GM21717 (cell line): ENCODE data around the gene ACVR2B.
"Not testable (repeated sequence)": the region's sequence is repeated elsewhere in the genome, so short reads cannot be mapped to it uniquely, and the experiment has no call there.

Experiments used
- ATAC-seq: cut with Tn5 transposase; IDR thresholded peaks from one replicate; pipeline ENCODE4 v1.9.1; 2021; ENCODE audit warnings: mild to moderate bottlenecking, moderate library complexity; ENCODE audit not compliant: unreplicated experiment

Gene ACVR2B

GRCh38 chr3:38453075-38453912 lies at the start of gene ACVR2B:
TSS of gene ACVR2B (plus strand) at chr3:38453890. CDS start at chr3:38454323, 433 bp downstream.
- peak; percentile 48 for ATAC-seq

GRCh38 chr3:38404286-38404685 lies 49.4 kb upstream of the ACVR2B start:
- no peak for ATAC-seq

- ATAC-seq: no peak
Observed at GRCh38 chr3:38411591-38411990, 42.1 kb upstream of the ACVR2B start.

- not testable (repeated sequence) for ATAC-seq
Observed at GRCh38 chr3:38420758-38421157, 32.9 kb upstream of the ACVR2B start.

- no peak for ATAC-seq
Observed at GRCh38 chr3:38421679-38422336, 31.9 kb upstream of the ACVR2B start.

- not testable (repeated sequence) for ATAC-seq
Observed at GRCh38 chr3:38426798-38427426, 26.8 kb upstream of the ACVR2B start.

GRCh38 chr3:38432871-38433658 lies 20.6 kb upstream of the ACVR2B start:
- not testable (repeated sequence) for ATAC-seq

GRCh38 chr3:38433661-38434060 lies 20.0 kb upstream of the ACVR2B start:
- not testable (repeated sequence) for ATAC-seq

GRCh38 chr3:38438436-38439069 lies 15.1 kb upstream of the ACVR2B start:
- not testable (repeated sequence) for ATAC-seq

GRCh38 chr3:38443205-38443604 lies 10.5 kb upstream of the ACVR2B start:
- ATAC-seq: not testable (repeated sequence)

- no peak for ATAC-seq
Observed at GRCh38 chr3:38446085-38446686, 7.5 kb upstream of the ACVR2B start.

GRCh38 chr3:38446812-38447211 lies 6.9 kb upstream of the ACVR2B start:
- ATAC-seq: no peak

- no peak for ATAC-seq
Observed at GRCh38 chr3:38450853-38451252, 2.8 kb upstream of the ACVR2B start.

- ATAC-seq: peak; percentile 7
Observed at GRCh38 chr3:38453913-38454177, 155 bp downstream of the ACVR2B start.

GRCh38 chr3:38454178-38454883 lies 641 bp downstream of the ACVR2B start:
- ATAC-seq: peak; percentile 25

GRCh38 chr3:38454884-38455638 lies 1.4 kb downstream of the ACVR2B start:
- peak; percentile 3 for ATAC-seq

GRCh38 chr3:38455639-38456430 lies 2.1 kb downstream of the ACVR2B start:
- ATAC-seq: no peak
